GM12874 (cell line): ENCODE measurements around the gene CLK4.

Experiments used
- CTCF ChIP-seq: IDR thresholded peaks from 2 replicates; pipeline ENCODE4 v1.5.1; 2011; ENCODE audit warnings: low read depth, mild to moderate bottlenecking, control low read depth, low read length, moderate library complexity; ENCODE audit not compliant: insufficient read depth

Gene CLK4

DNA sequence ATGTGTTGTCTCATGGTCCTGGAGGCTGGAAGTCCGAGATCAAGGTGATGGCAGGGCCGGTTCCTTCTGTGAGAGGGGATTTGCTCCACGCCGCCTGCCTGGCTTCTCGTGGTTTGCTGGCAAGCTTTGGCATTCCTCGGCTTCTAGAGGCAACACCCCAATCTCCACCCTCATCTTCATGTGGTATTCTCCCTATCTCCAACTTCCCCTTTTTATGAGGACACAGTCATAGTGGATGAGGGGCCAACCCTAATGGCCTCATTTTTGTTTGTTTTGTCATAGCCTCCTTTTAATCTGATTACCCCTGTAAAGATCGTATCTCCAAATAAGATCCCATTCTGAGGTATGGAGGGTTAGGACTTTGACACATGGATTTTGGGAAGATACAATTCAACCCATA is 41.7 kb upstream of the CLK4 start:
- TF ChIP-seq CTCF: no peak

GRCh38 chr5:178667688-178668087 is 40.8 kb upstream of the CLK4 start:
- no peak for TF ChIP-seq CTCF

- TF ChIP-seq CTCF: no peak
Measured at GRCh38 chr5:178667101-178667500, 40.3 kb upstream of the CLK4 start.

DNA sequence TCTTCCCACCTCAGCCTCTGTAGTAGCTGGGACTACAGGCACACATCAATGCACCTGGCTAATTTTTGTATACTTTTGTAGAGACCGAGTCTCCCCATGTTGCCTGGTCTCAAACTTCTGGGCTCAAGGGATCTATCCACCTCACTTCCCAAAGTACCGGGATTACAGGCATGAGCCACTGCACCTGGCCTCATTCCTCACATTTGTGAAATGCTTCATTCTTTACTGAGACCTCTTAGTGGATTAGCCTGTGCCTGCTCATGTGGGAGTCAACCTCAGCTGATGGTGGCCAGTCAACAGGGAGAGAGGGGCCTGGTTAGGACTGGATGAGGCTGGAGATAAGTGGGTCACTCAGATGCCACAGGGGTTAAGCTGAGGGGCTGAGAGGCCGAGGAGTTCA is 37.3 kb upstream of the CLK4 start:
- no peak for TF ChIP-seq CTCF

- TF ChIP-seq CTCF: no peak
Measured at GRCh38 chr5:178662541-178662860, 35.7 kb upstream of the CLK4 start.

DNA sequence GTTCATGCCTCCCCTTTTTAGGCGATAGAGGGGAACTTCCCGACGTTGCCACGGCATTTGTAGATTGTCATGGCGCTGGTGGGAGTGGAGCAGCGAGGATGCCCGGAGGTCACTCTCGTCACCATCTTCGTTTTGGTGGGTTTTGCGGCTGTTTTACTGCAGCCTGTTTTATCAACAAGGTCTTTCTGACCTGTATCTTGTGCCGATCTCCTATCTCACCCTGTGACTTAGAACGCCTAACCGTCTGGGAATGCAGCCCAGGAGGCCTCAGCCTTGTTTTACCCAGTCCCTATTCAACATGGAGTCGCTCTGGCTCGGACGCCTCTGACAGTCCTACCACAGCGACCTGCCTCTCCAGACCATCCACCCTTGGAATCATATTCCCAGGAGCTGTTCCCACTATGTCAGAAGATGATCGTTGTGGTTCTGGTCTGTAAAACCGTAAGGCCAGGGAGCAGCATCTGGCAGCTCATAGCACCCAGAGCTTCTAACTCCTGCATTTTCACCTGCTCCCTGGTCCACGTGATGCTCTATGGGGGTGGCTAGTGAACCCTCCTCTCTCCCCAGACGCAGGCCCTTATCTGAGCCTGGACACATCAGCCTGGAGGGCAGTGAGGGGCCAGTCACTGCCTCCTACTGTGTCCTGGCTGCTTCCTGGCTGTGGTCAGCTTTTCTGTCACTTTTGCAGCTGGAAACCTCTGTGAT is 35.1 kb upstream of the CLK4 start:
- no peak for TF ChIP-seq CTCF

DNA sequence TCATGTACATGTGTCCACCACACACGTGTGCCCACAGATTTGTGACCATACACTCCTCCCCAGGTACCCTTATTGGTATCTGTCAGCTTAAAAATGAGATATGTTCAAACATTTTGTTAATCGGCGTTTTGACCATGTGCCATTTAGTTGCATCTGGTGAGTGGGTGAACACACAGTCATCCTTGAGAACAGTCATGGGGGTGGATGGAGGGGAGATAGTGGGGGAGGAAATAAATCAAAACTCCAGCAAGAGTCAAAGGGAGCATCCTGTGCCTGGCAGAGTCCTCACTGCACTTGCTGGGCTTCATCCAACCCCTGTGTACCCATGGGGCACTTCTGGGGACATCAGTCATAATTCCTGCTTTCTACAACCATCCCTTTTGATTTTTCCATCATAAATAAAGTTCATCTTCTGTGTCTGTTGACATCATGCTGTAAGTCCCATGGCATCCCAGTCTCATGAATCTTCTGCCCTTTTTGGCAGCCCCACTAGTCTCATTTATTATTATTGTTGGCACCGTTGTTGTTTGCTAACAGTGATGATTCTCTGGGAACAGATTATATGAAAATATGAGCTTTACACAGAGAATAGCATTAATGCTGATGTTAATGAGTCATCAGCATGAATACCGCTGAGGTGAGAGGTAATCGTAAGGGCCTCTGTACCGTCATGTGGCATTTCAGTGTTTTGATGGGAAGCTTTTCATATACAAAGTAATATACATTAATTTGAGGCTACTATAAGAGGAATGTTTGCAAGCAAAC is 24.4 kb upstream of the CLK4 start:
- no peak for TF ChIP-seq CTCF
